C4-2B (cell line): ENCODE results near the gene RHOXF2.
"Not testable (repeated sequence)": the region's sequence is repeated elsewhere in the genome, so short reads cannot be mapped to it uniquely, and the experiment has no call there.

Source experiments
- H3K27ac ChIP-seq: fragments of 450-650 bp; 2 replicates; pipeline ENCODE4 v1.5.1; 2017
- CTCF ChIP-seq: fragments of 450-650 bp; conservative IDR thresholded peaks from 2 replicates; pipeline ENCODE4 v1.5.1; 2017; ENCODE audit warnings: mild to moderate bottlenecking
- ZFX ChIP-seq: fragments of 450-650 bp; IDR thresholded peaks from 2 replicates; pipeline ENCODE4 v1.6.1; 2017

Gene RHOXF2, protein sequence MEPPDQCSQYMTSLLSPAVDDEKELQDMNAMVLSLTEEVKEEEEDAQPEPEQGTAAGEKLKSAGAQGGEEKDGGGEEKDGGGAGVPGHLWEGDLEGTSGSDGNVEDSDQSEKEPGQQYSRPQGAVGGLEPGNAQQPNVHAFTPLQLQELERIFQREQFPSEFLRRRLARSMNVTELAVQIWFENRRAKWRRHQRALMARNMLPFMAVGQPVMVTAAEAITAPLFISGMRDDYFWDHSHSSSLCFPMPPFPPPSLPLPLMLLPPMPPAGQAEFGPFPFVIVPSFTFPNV

GRCh38 chrX:120158313-120158712 lies at the start of gene RHOXF2:
RHOXF2 (plus strand) TSS chrX:120158613; CDS start chrX:120158751, 138 bp downstream.
- not testable (repeated sequence) for H3K27ac ChIP-seq

- no peak for TF ChIP-seq CTCF
- TF ChIP-seq ZFX: no peak
- H3K27ac ChIP-seq: no peak overlapping the region
These were observed 49.0 kb upstream of the RHOXF2 start for GRCh38 chrX:120109378-120109777.

DNA sequence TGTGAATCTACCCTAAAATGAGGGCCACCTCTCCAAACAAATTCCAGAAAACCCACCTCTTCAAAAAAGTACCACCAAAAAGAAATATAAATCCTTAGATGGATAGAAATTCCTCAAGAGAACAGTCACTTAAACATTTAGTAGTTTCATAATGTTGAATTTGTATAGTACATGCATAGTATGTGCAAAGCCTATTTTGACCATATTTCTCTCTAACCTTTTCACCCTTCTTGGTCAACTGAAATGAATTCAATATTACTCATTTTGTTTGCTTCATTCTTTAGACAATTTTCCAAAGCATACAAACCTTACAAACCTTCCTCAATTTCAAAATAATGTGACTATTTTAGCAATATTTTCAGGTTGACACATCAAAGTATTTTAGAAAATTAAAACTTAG lies 46.8 kb upstream of the RHOXF2 start:
- no peak overlapping the region for H3K27ac ChIP-seq
- TF ChIP-seq ZFX: no peak
- no peak for TF ChIP-seq CTCF

- TF ChIP-seq ZFX (no peak), CTCF (no peak)
- H3K27ac ChIP-seq: no peak within 1 kb of the TSS
These were observed 42.9 kb upstream of the RHOXF2 start, which contains the start of gene RHOXF1 for GRCh38 chrX:120115438-120115963. RHOXF1 (minus strand) TSS chrX:120115913; CDS start chrX:120115862, 51 bp downstream.

DNA sequence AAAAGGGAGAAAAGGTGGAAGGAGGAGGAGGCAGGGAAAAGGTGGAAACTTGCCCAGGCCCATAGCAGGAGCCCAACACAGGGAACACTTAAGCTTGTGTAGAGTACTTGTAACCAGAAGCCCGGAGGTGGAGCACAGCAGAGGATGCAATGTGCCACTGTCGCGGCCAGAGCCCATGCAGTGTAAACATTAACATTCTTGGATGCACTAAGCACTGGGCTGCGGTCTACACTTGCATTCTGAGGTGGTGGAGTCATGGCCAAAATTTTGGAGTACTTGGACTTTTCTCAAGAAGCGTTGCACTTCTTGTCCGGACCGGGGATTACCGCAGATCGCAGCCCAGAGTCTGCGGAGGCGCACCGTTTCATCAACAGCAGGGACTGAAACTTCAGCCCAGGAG lies 38.2 kb upstream of the RHOXF2 start:
- no peak for TF ChIP-seq ZFX
- TF ChIP-seq CTCF: no peak

DNA sequence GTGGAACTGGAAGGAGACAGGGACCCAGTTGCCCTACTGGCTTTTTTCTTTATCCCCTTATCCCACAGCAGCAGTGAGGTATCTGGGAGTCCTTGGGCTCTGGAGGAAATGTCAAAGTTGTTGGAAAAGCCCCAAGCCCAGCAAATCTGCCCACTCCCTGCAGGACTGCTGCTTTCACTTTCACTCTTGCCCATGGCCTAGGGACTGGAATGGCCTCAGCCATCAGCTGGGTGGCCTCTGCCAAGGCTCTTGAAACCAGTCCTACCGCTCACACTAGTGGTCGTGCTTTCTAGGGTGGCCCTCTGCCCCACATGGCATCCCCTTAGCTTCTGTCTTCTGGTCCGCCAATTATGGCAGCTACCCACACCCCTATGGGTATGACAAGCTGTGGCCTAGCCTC lies 33.0 kb upstream of the RHOXF2 start:
- H3K27ac ChIP-seq: no peak overlapping the region
- TF ChIP-seq CTCF (no peak), ZFX (no peak)

More for the DNA sequence above, 38.2 kb upstream of the RHOXF2 start:
- no peak overlapping the region for H3K27ac ChIP-seq

DNA sequence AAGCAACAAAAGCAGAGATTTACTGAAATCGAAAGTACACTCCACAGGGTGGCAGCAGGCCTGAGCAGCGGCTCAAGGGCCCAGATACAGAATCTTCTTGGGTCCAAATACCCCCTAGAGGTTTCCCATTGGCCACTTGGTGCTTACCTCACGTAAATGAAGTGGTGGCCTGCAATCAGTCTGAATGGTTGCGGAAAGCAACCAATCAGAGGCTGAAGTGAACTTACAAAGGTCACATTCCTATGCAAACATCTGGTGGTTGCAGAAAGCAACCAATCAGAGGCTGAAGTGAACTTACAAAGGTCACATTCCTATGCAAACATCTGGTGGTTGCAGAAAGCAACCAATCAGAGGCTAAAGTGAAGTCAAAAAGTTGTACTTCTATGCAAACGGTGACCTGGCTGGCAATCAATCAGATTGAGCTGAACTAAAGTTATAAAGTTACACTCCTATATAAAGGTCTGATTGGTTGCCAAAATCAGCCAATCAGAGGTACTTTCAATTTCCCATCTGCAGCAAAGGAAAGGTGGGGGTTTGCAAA lies 30.0 kb upstream of the RHOXF2 start:
- not testable (repeated sequence) for H3K27ac ChIP-seq

- TF ChIP-seq CTCF (no peak), ZFX (no peak)
- H3K27ac ChIP-seq: no peak overlapping the region
These were observed 22.3 kb upstream of the RHOXF2 start for GRCh38 chrX:120136128-120136527.
